HG02759 (cell line): ENCODE results near the gene DCP1B.

ENCODE experiments used
- ATAC-seq: cut with Tn5 transposase; IDR thresholded peaks from one replicate; pipeline ENCODE4 v1.9.1; 2021; ENCODE audit warnings: mild to moderate bottlenecking, moderate library complexity; ENCODE audit not compliant: unreplicated experiment

The DCP1B gene

GRCh38 chr12:1908758-1909157 is 95.5 kb downstream of the DCP1B start:
- ATAC-seq = no peak

GRCh38 chr12:1907652-1908611 is 96.3 kb downstream of the DCP1B start:
- ATAC-seq = no peak

GRCh38 chr12:1906579-1906978 is 97.7 kb downstream of the DCP1B start:
- ATAC-seq = no peak

GRCh38 chr12:1904875-1905274 is 99.4 kb downstream of the DCP1B start:
- ATAC-seq = no peak

- ATAC-seq = no peak
Measured at GRCh38 chr12:1896964-1897363, 107.3 kb downstream of the DCP1B start.
